Measurements from ENCODE around the gene IGF2BP2.

GRCh38 chr3:185852635-185853034 is 27.8 kb upstream of the IGF2BP2 start:
- TF ChIP-seq, protein P1, sequence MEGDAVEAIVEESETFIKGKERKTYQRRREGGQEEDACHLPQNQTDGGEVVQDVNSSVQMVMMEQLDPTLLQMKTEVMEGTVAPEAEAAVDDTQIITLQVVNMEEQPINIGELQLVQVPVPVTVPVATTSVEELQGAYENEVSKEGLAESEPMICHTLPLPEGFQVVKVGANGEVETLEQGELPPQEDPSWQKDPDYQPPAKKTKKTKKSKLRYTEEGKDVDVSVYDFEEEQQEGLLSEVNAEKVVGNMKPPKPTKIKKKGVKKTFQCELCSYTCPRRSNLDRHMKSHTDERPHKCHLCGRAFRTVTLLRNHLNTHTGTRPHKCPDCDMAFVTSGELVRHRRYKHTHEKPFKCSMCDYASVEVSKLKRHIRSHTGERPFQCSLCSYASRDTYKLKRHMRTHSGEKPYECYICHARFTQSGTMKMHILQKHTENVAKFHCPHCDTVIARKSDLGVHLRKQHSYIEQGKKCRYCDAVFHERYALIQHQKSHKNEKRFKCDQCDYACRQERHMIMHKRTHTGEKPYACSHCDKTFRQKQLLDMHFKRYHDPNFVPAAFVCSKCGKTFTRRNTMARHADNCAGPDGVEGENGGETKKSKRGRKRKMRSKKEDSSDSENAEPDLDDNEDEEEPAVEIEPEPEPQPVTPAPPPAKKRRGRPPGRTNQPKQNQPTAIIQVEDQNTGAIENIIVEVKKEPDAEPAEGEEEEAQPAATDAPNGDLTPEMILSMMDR (IDR thresholded peaks at IDR 0.05) = no peak
- TF ChIP-seq SREBF2 (IDR thresholded peaks at IDR 0.05) (no peak), EP300 (IDR thresholded peaks at IDR 0.05) (no peak), MAX (IDR thresholded peaks at IDR 0.05) (no peak), HMGXB4 (CRISPR knock-in tag; IDR thresholded peaks at IDR 0.05; ENCODE audit: borderline replicate concordance) (no peak), POLR2A (IDR thresholded peaks at IDR 0.05; ENCODE audit: low read length) (no peak)
- TF ChIP-seq, protein P2, sequence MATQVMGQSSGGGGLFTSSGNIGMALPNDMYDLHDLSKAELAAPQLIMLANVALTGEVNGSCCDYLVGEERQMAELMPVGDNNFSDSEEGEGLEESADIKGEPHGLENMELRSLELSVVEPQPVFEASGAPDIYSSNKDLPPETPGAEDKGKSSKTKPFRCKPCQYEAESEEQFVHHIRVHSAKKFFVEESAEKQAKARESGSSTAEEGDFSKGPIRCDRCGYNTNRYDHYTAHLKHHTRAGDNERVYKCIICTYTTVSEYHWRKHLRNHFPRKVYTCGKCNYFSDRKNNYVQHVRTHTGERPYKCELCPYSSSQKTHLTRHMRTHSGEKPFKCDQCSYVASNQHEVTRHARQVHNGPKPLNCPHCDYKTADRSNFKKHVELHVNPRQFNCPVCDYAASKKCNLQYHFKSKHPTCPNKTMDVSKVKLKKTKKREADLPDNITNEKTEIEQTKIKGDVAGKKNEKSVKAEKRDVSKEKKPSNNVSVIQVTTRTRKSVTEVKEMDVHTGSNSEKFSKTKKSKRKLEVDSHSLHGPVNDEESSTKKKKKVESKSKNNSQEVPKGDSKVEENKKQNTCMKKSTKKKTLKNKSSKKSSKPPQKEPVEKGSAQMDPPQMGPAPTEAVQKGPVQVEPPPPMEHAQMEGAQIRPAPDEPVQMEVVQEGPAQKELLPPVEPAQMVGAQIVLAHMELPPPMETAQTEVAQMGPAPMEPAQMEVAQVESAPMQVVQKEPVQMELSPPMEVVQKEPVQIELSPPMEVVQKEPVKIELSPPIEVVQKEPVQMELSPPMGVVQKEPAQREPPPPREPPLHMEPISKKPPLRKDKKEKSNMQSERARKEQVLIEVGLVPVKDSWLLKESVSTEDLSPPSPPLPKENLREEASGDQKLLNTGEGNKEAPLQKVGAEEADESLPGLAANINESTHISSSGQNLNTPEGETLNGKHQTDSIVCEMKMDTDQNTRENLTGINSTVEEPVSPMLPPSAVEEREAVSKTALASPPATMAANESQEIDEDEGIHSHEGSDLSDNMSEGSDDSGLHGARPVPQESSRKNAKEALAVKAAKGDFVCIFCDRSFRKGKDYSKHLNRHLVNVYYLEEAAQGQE (IDR thresholded peaks at IDR 0.05) = no peak

Data from A549 (cell line).